Fibroblast of skin of left quadriceps (primary cell): ENCODE data around the gene LZTFL1.

ENCODE experiments used
- DNase-seq, 2 experiments: peaks; one replicate each; pipeline ENCODE4 v3.0.0-alpha.2; 2013; ENCODE audit warnings: low read depth in 2 of 2

Gene LZTFL1

GRCh38 chr3:45786801-45787495 is 55.0 kb downstream of the LZTFL1 start:
- no peak for DNase-seq

GRCh38 chr3:45785605-45786150 is 56.2 kb downstream of the LZTFL1 start:
- DNase-seq, result no peak

- no peak for DNase-seq
Measured at GRCh38 chr3:45783667-45784066, 58.3 kb downstream of the LZTFL1 start.

GRCh38 chr3:45782381-45782780 is 59.5 kb downstream of the LZTFL1 start:
- DNase-seq, result no peak

- no peak for DNase-seq
Measured at GRCh38 chr3:45781841-45782240, 60.1 kb downstream of the LZTFL1 start.

GRCh38 chr3:45781271-45781670 is 60.6 kb downstream of the LZTFL1 start:
- DNase-seq, result no peak

GRCh38 chr3:45779746-45780735 is 61.9 kb downstream of the LZTFL1 start:
- no peak for DNase-seq

GRCh38 chr3:45778761-45779201 is 63.1 kb downstream of the LZTFL1 start:
- no peak for DNase-seq

- no peak for DNase-seq
Measured at GRCh38 chr3:45777746-45778386, 64.1 kb downstream of the LZTFL1 start.

GRCh38 chr3:45777111-45777745 is 64.7 kb downstream of the LZTFL1 start:
- no peak for DNase-seq

GRCh38 chr3:45776611-45777010 is 65.3 kb downstream of the LZTFL1 start:
- DNase-seq, result no peak

GRCh38 chr3:45776301-45776595 is 65.7 kb downstream of the LZTFL1 start:
- no peak for DNase-seq

- DNase-seq, result no peak
Measured at GRCh38 chr3:45775571-45776300, 66.2 kb downstream of the LZTFL1 start.

- no peak for DNase-seq
Measured at GRCh38 chr3:45774581-45775521, 67.1 kb downstream of the LZTFL1 start.

GRCh38 chr3:45773714-45774449 is 68.0 kb downstream of the LZTFL1 start:
- DNase-seq, result no peak
